Stomach smooth muscle (tissue), 2 donors: Measurements from ENCODE around the gene TRMU.

Experiments used
- H3K27ac ChIP-seq: one replicate; pipeline ENCODE4 v1.7.0; 2013; ENCODE audit warnings: mild to moderate bottlenecking, low read length, inconsistent platforms
- H3K27me3 ChIP-seq, 2 donors: one replicate each; pipeline ENCODE4 v1.7.0; 2013; ENCODE audit warnings: low read length in 2 of 2; ENCODE audit not compliant: insufficient read depth in 2 of 2, control insufficient read depth in 1 of 2
- H3K36me3 ChIP-seq, 2 donors: one replicate each; pipeline ENCODE4 v1.7.0; 2013; ENCODE audit warnings: low read length in 2 of 2; ENCODE audit not compliant: control insufficient read depth in 2 of 2, insufficient read depth in 2 of 2
- H3K4me1 ChIP-seq: one replicate; pipeline ENCODE4 v1.7.0; 2013; ENCODE audit warnings: low read length; ENCODE audit not compliant: control insufficient read depth, insufficient read depth
- H3K4me3 ChIP-seq, 2 donors: one replicate each; pipeline ENCODE4 v1.7.0; 2013; ENCODE audit warnings: low read length in 2 of 2
- H3K9ac ChIP-seq, 2 donors: one replicate each; pipeline ENCODE4 v1.7.0; 2013; ENCODE audit warnings: low read length in 2 of 2, mild to moderate bottlenecking in 1 of 2
- H3K9me3 ChIP-seq, 2 donors: one replicate each; pipeline ENCODE4 v1.7.0; 2013; ENCODE audit warnings: low read length in 2 of 2; ENCODE audit not compliant: control insufficient read depth in 2 of 2
- donor health status: healthy.
- donor health status: Pancreatic carcinoma.

TRMU gene

GRCh38 chr22:46378426-46379065 is 43.0 kb downstream of the TRMU start:
- Histone ChIP-seq H3K36me3 (no peaks in the 10 kb centered on the region), H3K9ac (no peak overlapping the region), H3K9me3 (peaks cover 2 to 5% of the 10 kb centered on the region in 2 donors), H3K4me3 (no peak overlapping the region), H3K27ac (no peak overlapping the region), H3K4me1 (peaks cover 2% of the 10 kb centered on the region), H3K27me3 (peaks cover 0 to 2% of the 10 kb centered on the region in 2 donors)

- H3K27me3 ChIP-seq: peaks cover 0 to 2% of the 10 kb centered on the region in 2 donors
- H3K36me3 ChIP-seq: no peaks in the 10 kb centered on the region
- H3K4me3 ChIP-seq: no peak overlapping the region
- no peak overlapping the region for H3K27ac ChIP-seq
- H3K9ac ChIP-seq: no peak overlapping the region
- peaks cover 2% of the 10 kb centered on the region for H3K4me1 ChIP-seq
- H3K9me3 ChIP-seq: peaks cover 2 to 5% of the 10 kb centered on the region in 2 donors
Measured at GRCh38 chr22:46379066-46379930, 43.8 kb downstream of the TRMU start.

- H3K27ac ChIP-seq: no peak overlapping the region
- H3K9me3 ChIP-seq: peaks cover 2 to 5% of the 10 kb centered on the region in 2 donors
- H3K4me1 ChIP-seq: peaks cover 2% of the 10 kb centered on the region
- no peaks in the 10 kb centered on the region for H3K36me3 ChIP-seq
- H3K4me3 ChIP-seq: no peak overlapping the region
- H3K27me3 ChIP-seq: peaks cover 0 to 2% of the 10 kb centered on the region in 2 donors
- H3K9ac ChIP-seq: no peak overlapping the region
Measured at GRCh38 chr22:46380069-46380468, 44.6 kb downstream of the TRMU start.

GRCh38 chr22:46380581-46380980 is 45.1 kb downstream of the TRMU start:
- Histone ChIP-seq H3K4me3 (no peak overlapping the region), H3K9me3 (peaks cover 2 to 4% of the 10 kb centered on the region in 2 donors), H3K36me3 (no peaks in the 10 kb centered on the region), H3K9ac (no peak overlapping the region), H3K27ac (no peak overlapping the region), H3K4me1 (peaks cover 2% of the 10 kb centered on the region), H3K27me3 (peaks cover 0 to 2% of the 10 kb centered on the region in 2 donors)

GRCh38 chr22:46381142-46381541 is 45.6 kb downstream of the TRMU start:
- H3K9ac ChIP-seq: no peak overlapping the region
- H3K4me1 ChIP-seq: peaks cover 2% of the 10 kb centered on the region
- H3K27me3 ChIP-seq: peaks cover 0 to 2% of the 10 kb centered on the region in 2 donors
- no peak overlapping the region for H3K4me3 ChIP-seq
- H3K36me3 ChIP-seq: no peaks in the 10 kb centered on the region
- H3K9me3 ChIP-seq: no peaks in the 10 kb centered on the region
- no peak overlapping the region for H3K27ac ChIP-seq

- Histone ChIP-seq H3K9me3 (no peaks in the 10 kb centered on the region), H3K27me3 (peaks cover 0 to 2% of the 10 kb centered on the region in 2 donors), H3K4me3 (no peak overlapping the region), H3K36me3 (no peaks in the 10 kb centered on the region), H3K27ac (no peak overlapping the region), H3K9ac (no peak overlapping the region), H3K4me1 (peaks cover 2% of the 10 kb centered on the region)
Measured at GRCh38 chr22:46381731-46382130, 46.2 kb downstream of the TRMU start.

GRCh38 chr22:46382524-46382923 is 47.0 kb downstream of the TRMU start:
- H3K9ac ChIP-seq: no peak overlapping the region
- H3K4me3 ChIP-seq: no peak overlapping the region
- H3K4me1 ChIP-seq: peaks cover 2% of the 10 kb centered on the region
- H3K36me3 ChIP-seq: no peaks in the 10 kb centered on the region
- no peak overlapping the region for H3K27ac ChIP-seq
- H3K27me3 ChIP-seq: peaks cover 0 to 2% of the 10 kb centered on the region in 2 donors
- no peaks in the 10 kb centered on the region for H3K9me3 ChIP-seq

GRCh38 chr22:46386312-46386711 is 50.8 kb downstream of the TRMU start:
- no peak overlapping the region for H3K4me3 ChIP-seq
- no peaks in the 10 kb centered on the region for H3K27me3 ChIP-seq

GRCh38 chr22:46387748-46388147 is 52.2 kb downstream of the TRMU start:
- H3K27ac ChIP-seq: no peak overlapping the region
- H3K36me3 ChIP-seq: no peaks in the 10 kb centered on the region
- peaks cover 9% of the 10 kb centered on the region for H3K4me1 ChIP-seq
- no peak overlapping the region for H3K4me3 ChIP-seq
- no peaks in the 10 kb centered on the region for H3K9me3 ChIP-seq
- H3K27me3 ChIP-seq: no peaks in the 10 kb centered on the region
- H3K9ac ChIP-seq: no peak overlapping the region

More at GRCh38 chr22:46386312-46386711, 50.8 kb downstream of the TRMU start:
- Histone ChIP-seq H3K9me3 (no peaks in the 10 kb centered on the region), H3K9ac (no peak overlapping the region), H3K36me3 (no peaks in the 10 kb centered on the region), H3K4me1 (peaks cover 8% of the 10 kb centered on the region), H3K27ac (no peak overlapping the region)

- Histone ChIP-seq H3K27ac (no peak overlapping the region), H3K27me3 (no peaks in the 10 kb centered on the region), H3K9me3 (no peaks in the 10 kb centered on the region), H3K4me3 (no peak overlapping the region), H3K4me1 (peaks cover 9% of the 10 kb centered on the region), H3K36me3 (no peaks in the 10 kb centered on the region), H3K9ac (no peak overlapping the region)
Measured at GRCh38 chr22:46388647-46389046, 53.1 kb downstream of the TRMU start.

GRCh38 chr22:46389081-46389480 is 53.6 kb downstream of the TRMU start:
- H3K36me3 ChIP-seq: no peaks in the 10 kb centered on the region
- H3K27me3 ChIP-seq: no peaks in the 10 kb centered on the region
- no peak overlapping the region for H3K9ac ChIP-seq
- H3K4me1 ChIP-seq: peaks cover 9% of the 10 kb centered on the region
- no peak overlapping the region for H3K4me3 ChIP-seq
- no peak overlapping the region for H3K27ac ChIP-seq
- H3K9me3 ChIP-seq: no peaks in the 10 kb centered on the region
